ENCODE measurements around the gene STEAP3. TPM values are rescaled to one million over a fixed set of nuclear protein-coding genes. Genes with fewer than 3 reads are reported as not detected.
A peak's percentile ranks its signal among the peaks of the same experiment; 100 is the strongest.

STEAP3 gene
- total RNA-seq, 4 donors from 2014 or later = 18.3 to 21.7 (median 20.6) TPM

- Histone ChIP-seq H3K27ac (no peak overlapping the region), H3K27me3 (no peaks in the 10 kb centered on the region), H3K36me3 (peaks cover 14% of the 10 kb centered on the region), H3K4me1 (peaks cover 10% of the 10 kb centered on the region), H3K9me3 (no peaks in the 10 kb centered on the region), H3K4me3 (no peak overlapping the region)
- TF ChIP-seq POLR2AphosphoS5 (IDR thresholded peaks at IDR 0.05) (no peak), EP300 (IDR thresholded peaks at IDR 0.05) (no peak), POLR2A (IDR thresholded peaks at IDR 0.05) (no peak), CTCF (IDR thresholded peaks at IDR 0.05) (no peak)
- peak in 1 of 2 donors; percentile 16 for DNase-seq (ENCODE audit: low spot score in 2 of 2)
- 86% methylated on average over 5 of the region's 5 CpGs for WGBS
Measured at GRCh38 chr2:119248751-119249150, 25.1 kb downstream of the STEAP3 start.

- peaks cover 10% of the 10 kb centered on the region for H3K4me1 ChIP-seq
- no peak for DNase-seq (ENCODE audit: low spot score in 2 of 2)
- no peaks in the 10 kb centered on the region for H3K27me3 ChIP-seq
- no peak overlapping the region for H3K27ac ChIP-seq
- WGBS = 90% methylated on average over 3 of the region's 3 CpGs
- H3K4me3 ChIP-seq = no peak overlapping the region
- peaks cover 14% of the 10 kb centered on the region for H3K36me3 ChIP-seq
- H3K9me3 ChIP-seq = no peaks in the 10 kb centered on the region
- TF ChIP-seq POLR2AphosphoS5 (IDR thresholded peaks at IDR 0.05) (no peak), POLR2A (IDR thresholded peaks at IDR 0.05) (no peak), EP300 (IDR thresholded peaks at IDR 0.05) (no peak)
Measured at GRCh38 chr2:119249311-119249710, 25.7 kb downstream of the STEAP3 start.

GRCh38 chr2:119249855-119250717 lies 26.5 kb downstream of the STEAP3 start:
- Histone ChIP-seq H3K4me3 (no peak overlapping the region), H3K4me1 (peaks cover 10% of the 10 kb centered on the region), H3K27me3 (no peaks in the 10 kb centered on the region), H3K27ac (no peak overlapping the region), H3K9me3 (no peaks in the 10 kb centered on the region), H3K36me3 (peaks cover 20% of the 10 kb centered on the region)
- WGBS = 68% methylated on average over 12 of the region's 12 CpGs
- no peak for DNase-seq (ENCODE audit: low spot score in 2 of 2)
- TF ChIP-seq CTCF (IDR thresholded peaks at IDR 0.05) = no peak
- TF ChIP-seq EP300 (IDR thresholded peaks at IDR 0.05) = no peak
- TF ChIP-seq POLR2AphosphoS5 (IDR thresholded peaks at IDR 0.05) = no peak
- no peak for TF ChIP-seq POLR2A (IDR thresholded peaks at IDR 0.05)

GRCh38 chr2:119250718-119251290 lies 27.2 kb downstream of the STEAP3 start:
- H3K36me3 ChIP-seq = peaks cover 19% of the 10 kb centered on the region

GRCh38 chr2:119251652-119252051 lies 28.0 kb downstream of the STEAP3 start:
- DNase-seq (ENCODE audit: low spot score in 2 of 2) = no peak
- Histone ChIP-seq H3K27ac (no peak overlapping the region), H3K9me3 (no peaks in the 10 kb centered on the region), H3K27me3 (no peaks in the 10 kb centered on the region), H3K4me3 (no peak overlapping the region), H3K36me3 (peaks cover 19% of the 10 kb centered on the region), H3K4me1 (peaks cover 10% of the 10 kb centered on the region)
- WGBS = 95% methylated on average over 5 of the region's 5 CpGs
- TF ChIP-seq CTCF (IDR thresholded peaks at IDR 0.05) (no peak), POLR2A (IDR thresholded peaks at IDR 0.05) (no peak), POLR2AphosphoS5 (IDR thresholded peaks at IDR 0.05) (no peak), EP300 (IDR thresholded peaks at IDR 0.05) (no peak)

More at GRCh38 chr2:119250718-119251290, 27.2 kb downstream of the STEAP3 start:
- Histone ChIP-seq H3K27me3 (no peaks in the 10 kb centered on the region), H3K27ac (no peak overlapping the region), H3K4me1 (peaks cover 10% of the 10 kb centered on the region), H3K4me3 (no peak overlapping the region), H3K9me3 (no peaks in the 10 kb centered on the region)
- no peak for DNase-seq (ENCODE audit: low spot score in 2 of 2)
- 68% methylated on average over 4 of the region's 10 CpGs for WGBS
- TF ChIP-seq CTCF (IDR thresholded peaks at IDR 0.05) (no peak), POLR2A (IDR thresholded peaks at IDR 0.05) (no peak)

Data from suprapubic skin (tissue), 4 donors.